Fibroblast of skin of scalp (primary cell): ENCODE measurements around the gene ZC3H13.
"Not testable (repeated sequence)": the region's sequence is repeated elsewhere in the genome, so short reads cannot be mapped to it uniquely, and the experiment has no call there.

Source experiments
- DNase-seq: peaks from one replicate; pipeline ENCODE4 v3.0.0-alpha.2; 2013

The ZC3H13 gene

GRCh38 chr13:46010148-46010547 lies 42.4 kb downstream of the ZC3H13 start:
- peak; percentile 16 for DNase-seq

- DNase-seq, result no peak
Measured at GRCh38 chr13:46008631-46009030, 43.9 kb downstream of the ZC3H13 start.

GRCh38 chr13:46006688-46007452 lies 45.7 kb downstream of the ZC3H13 start:
- DNase-seq, result peak; percentile 12

- DNase-seq, result no peak
Measured at GRCh38 chr13:46004491-46004890, 48.1 kb downstream of the ZC3H13 start.

GRCh38 chr13:45996631-45997030 lies 55.9 kb downstream of the ZC3H13 start:
- no peak for DNase-seq

GRCh38 chr13:45995245-45995644 lies 57.3 kb downstream of the ZC3H13 start:
- DNase-seq, result no peak

- DNase-seq, result no peak
Measured at GRCh38 chr13:45994752-45995151, 57.8 kb downstream of the ZC3H13 start.

GRCh38 chr13:45989607-45990006 lies 62.9 kb downstream of the ZC3H13 start:
- peak; percentile 55 for DNase-seq

GRCh38 chr13:45981127-45981526 lies 71.4 kb downstream of the ZC3H13 start:
- DNase-seq, result not testable (repeated sequence)

GRCh38 chr13:45975337-45975736 lies 77.2 kb downstream of the ZC3H13 start:
- DNase-seq, result no peak

- no peak for DNase-seq
Measured at GRCh38 chr13:45974500-45974899, 78.0 kb downstream of the ZC3H13 start.

- DNase-seq, result no peak
Measured at GRCh38 chr13:45967589-45967988, 85.0 kb downstream of the ZC3H13 start.

- DNase-seq, result no peak
Measured at GRCh38 chr13:45966715-45967114, 85.8 kb downstream of the ZC3H13 start.

GRCh38 chr13:45961468-45961867 lies 91.1 kb downstream of the ZC3H13 start:
- DNase-seq, result no peak

- DNase-seq, result no peak
Measured at GRCh38 chr13:45954836-45955800, 97.4 kb downstream of the ZC3H13 start.

- no peak for DNase-seq
Measured at GRCh38 chr13:45953082-45953481, 99.5 kb downstream of the ZC3H13 start.

GRCh38 chr13:45951724-45952123 lies 100.8 kb downstream of the ZC3H13 start:
- no peak for DNase-seq

- no peak for DNase-seq
Measured at GRCh38 chr13:45951166-45951565, 101.4 kb downstream of the ZC3H13 start.

GRCh38 chr13:45950386-45951000 lies 102.1 kb downstream of the ZC3H13 start:
- no peak for DNase-seq

GRCh38 chr13:45949161-45949560 lies 103.4 kb downstream of the ZC3H13 start:
- DNase-seq, result peak; percentile 33

GRCh38 chr13:45943965-45944364 lies 108.6 kb downstream of the ZC3H13 start:
- DNase-seq, result no peak

GRCh38 chr13:45943120-45943519 lies 109.4 kb downstream of the ZC3H13 start:
- no peak for DNase-seq

- DNase-seq, result no peak
Measured at GRCh38 chr13:45941261-45941660, 111.3 kb downstream of the ZC3H13 start.
